ENCODE measurements around the gene CCDC51. TPM values are rescaled to one million over a fixed set of nuclear protein-coding genes. Genes with fewer than 3 reads are reported as not detected.

CCDC51 gene
- total and polyA plus RNA-seq, 2 of the 13 experiments (the other 11 are each of a cell fraction or from before 2014, with no cell fraction given) = 18.1 to 29.4 TPM

GRCh38 chr3:48435774-48436476 lies 4.0 kb downstream of the CCDC51 start (continued):
- no peak for TF ChIP-seq SRSF4 (IDR thresholded peaks at IDR 0.05; ENCODE audit: low read depth, low read length, poor library complexity, severe bottlenecking)
- TF ChIP-seq TOPORS (CRISPR knock-in tag; IDR thresholded peaks at IDR 0.05) = no peak
- TF ChIP-seq PREB (CRISPR knock-in tag; IDR thresholded peaks at IDR 0.05) = no peak
- no peak for TF ChIP-seq MEIS2 (CRISPR knock-in tag; IDR thresholded peaks at IDR 0.05)
- TF ChIP-seq ATF7-NPFF (CRISPR knock-in tag; IDR thresholded peaks at IDR 0.05; ENCODE audit: low read depth) = no peak
- no peak for TF ChIP-seq SP140L (CRISPR knock-in tag; IDR thresholded peaks at IDR 0.05; ENCODE audit: borderline replicate concordance)
- TF ChIP-seq ZBTB26 (CRISPR knock-in tag; IDR thresholded peaks at IDR 0.05; ENCODE audit: borderline replicate concordance) = peak; percentile 73
- no peak for TF ChIP-seq EP300 (IDR thresholded peaks at IDR 0.05; ENCODE audit: low read depth in 2 of 2, low read length in 2 of 2)
- no peak for TF ChIP-seq EP300 (CRISPR knock-in tag; IDR thresholded peaks at IDR 0.05; ENCODE audit: borderline replicate concordance)
- TF ChIP-seq CEBPG (CRISPR knock-in tag; IDR thresholded peaks at IDR 0.05) = no peak
- no peak for TF ChIP-seq MTF2 (CRISPR knock-in tag; IDR thresholded peaks at IDR 0.05; ENCODE audit: borderline replicate concordance)
- TF ChIP-seq TBL1XR1 (IDR thresholded peaks at IDR 0.05; ENCODE audit: borderline replicate concordance, low read length, partially characterized antibody) = no peak
- TF ChIP-seq GMEB1 (CRISPR knock-in tag; IDR thresholded peaks at IDR 0.05; ENCODE audit: borderline replicate concordance) = no peak; the same call in 1 of the 2 replicates
- no peak for TF ChIP-seq TP53 (CRISPR knock-in tag; conservative IDR thresholded peaks at IDR 0.05)
- no peak for TF ChIP-seq KIAA2018 (CRISPR knock-in tag; IDR thresholded peaks at IDR 0.05; ENCODE audit: borderline replicate concordance)
- no peak for TF ChIP-seq ZNF619 (CRISPR knock-in tag; IDR thresholded peaks at IDR 0.05)
- peak; percentile 61 for TF ChIP-seq ASH2L (IDR thresholded peaks at IDR 0.05; ENCODE audit: insufficient read length, low read depth, low read length)

Data from HepG2 (cell line).